Vagina (tissue), 2 donors: ENCODE measurements around the gene ZKSCAN3.
"Not testable (repeated sequence)": the region's sequence is repeated elsewhere in the genome, so short reads cannot be mapped to it uniquely, and the experiment has no call there.

Experiments
- CTCF ChIP-seq, 3 experiments: fragments of 450-650 bp in 2 of 3; fragments of 200-600 bp in 1 of 3; sonication (generic) in 1 of 3; IDR thresholded peaks; one replicate each; pipeline ENCODE4 v1.5.1; 2017 to 2019; ENCODE audit warnings: antibody characterized with exemption in 3 of 3, mild to moderate bottlenecking in 2 of 3, moderate library complexity in 2 of 3
- POLR2A ChIP-seq, 2 donors: fragments of 450-650 bp; IDR thresholded peaks; one replicate each; pipeline ENCODE4 v1.6.1; 2017; ENCODE audit warnings: antibody characterized with exemption in 2 of 2, mild to moderate bottlenecking in 2 of 2, moderate library complexity in 2 of 2

DNA sequence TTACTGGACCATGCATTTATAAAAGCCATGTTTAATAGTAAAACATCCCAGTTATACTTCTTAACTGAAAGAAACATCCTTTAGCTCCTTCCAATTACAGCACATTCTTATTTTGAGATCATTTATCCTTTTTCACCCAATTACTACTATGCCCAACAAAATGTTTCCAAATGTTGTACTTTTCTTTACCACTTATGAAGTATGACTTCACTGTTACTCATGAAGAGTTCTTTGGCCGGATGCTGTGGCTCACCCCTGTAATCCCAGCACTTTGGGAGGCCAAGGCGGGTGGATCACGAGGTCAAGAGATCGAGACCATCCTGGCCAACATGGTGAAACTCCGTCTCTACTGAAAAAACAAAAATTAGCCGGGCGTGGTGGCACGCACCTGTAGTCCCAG is 31.9 kb upstream of the ZKSCAN3 start:
- TF ChIP-seq CTCF, POLR2A (IDR thresholded peaks at IDR 0.05): not testable (repeated sequence)
